ENCODE results near the gene FAM78A. TPM values are rescaled to one million over a fixed set of nuclear protein-coding genes. Genes with fewer than 3 reads are reported as not detected.

The FAM78A gene
- total RNA-seq, 1 donor from 2014 or later = 0.73 TPM

- no peak overlapping the region for H3K4me3 ChIP-seq (ENCODE audit: insufficient read depth, low read depth, low read length)
- no peaks in the 10 kb centered on the region for H3K36me3 ChIP-seq (ENCODE audit: insufficient read depth, low read length)
- no peaks in the 10 kb centered on the region for H4K20me1 ChIP-seq (ENCODE audit: insufficient read depth, low read length)
- Mint-ChIP-seq H3K27ac (ENCODE audit: unreplicated experiment) (no peak overlapping the region), H3K36me3 (ENCODE audit: low read depth, unreplicated experiment) (peaks cover 5% of the 10 kb centered on the region), H3K4me1 (ENCODE audit: low read depth, unreplicated experiment) (peaks cover 8% of the 10 kb centered on the region), H3K27me3 (ENCODE audit: low read depth, unreplicated experiment) (peaks cover 12% of the 10 kb centered on the region), H3K9me3 (ENCODE audit: unreplicated experiment) (no peaks in the 10 kb centered on the region), H3K4me3 (ENCODE audit: unreplicated experiment) (no peak overlapping the region)
- DNase-seq (ENCODE audit: low read depth) (no peak), FAIRE-seq (no peak)
- no peak overlapping the region for H3K9ac ChIP-seq (ENCODE audit: low read length)
- no peak overlapping the region for H3K4me2 ChIP-seq (ENCODE audit: low read length)
- H3K9me3 ChIP-seq (ENCODE audit: insufficient read depth, low read depth, low read length) = no peaks in the 10 kb centered on the region
- peaks cover 4% of the 10 kb centered on the region for H3K4me1 ChIP-seq (ENCODE audit: insufficient read depth, low read length)
- no peak overlapping the region for H3K27ac ChIP-seq (ENCODE audit: low read depth, low read length)
- TF ChIP-seq, protein P1, sequence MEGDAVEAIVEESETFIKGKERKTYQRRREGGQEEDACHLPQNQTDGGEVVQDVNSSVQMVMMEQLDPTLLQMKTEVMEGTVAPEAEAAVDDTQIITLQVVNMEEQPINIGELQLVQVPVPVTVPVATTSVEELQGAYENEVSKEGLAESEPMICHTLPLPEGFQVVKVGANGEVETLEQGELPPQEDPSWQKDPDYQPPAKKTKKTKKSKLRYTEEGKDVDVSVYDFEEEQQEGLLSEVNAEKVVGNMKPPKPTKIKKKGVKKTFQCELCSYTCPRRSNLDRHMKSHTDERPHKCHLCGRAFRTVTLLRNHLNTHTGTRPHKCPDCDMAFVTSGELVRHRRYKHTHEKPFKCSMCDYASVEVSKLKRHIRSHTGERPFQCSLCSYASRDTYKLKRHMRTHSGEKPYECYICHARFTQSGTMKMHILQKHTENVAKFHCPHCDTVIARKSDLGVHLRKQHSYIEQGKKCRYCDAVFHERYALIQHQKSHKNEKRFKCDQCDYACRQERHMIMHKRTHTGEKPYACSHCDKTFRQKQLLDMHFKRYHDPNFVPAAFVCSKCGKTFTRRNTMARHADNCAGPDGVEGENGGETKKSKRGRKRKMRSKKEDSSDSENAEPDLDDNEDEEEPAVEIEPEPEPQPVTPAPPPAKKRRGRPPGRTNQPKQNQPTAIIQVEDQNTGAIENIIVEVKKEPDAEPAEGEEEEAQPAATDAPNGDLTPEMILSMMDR (IDR thresholded peaks at IDR 0.05; ENCODE audit: insufficient read depth, low read depth, low read length) = no peak
- no peak for TF ChIP-seq EZH2 (IDR thresholded peaks at IDR 0.05; ENCODE audit: insufficient read depth, low read length)
- no peak overlapping the region for H2AFZ ChIP-seq (ENCODE audit: low read depth, low read length)
- H3K27me3 ChIP-seq (ENCODE audit: insufficient read depth, low read length) = no peaks in the 10 kb centered on the region
- H3K79me2 ChIP-seq (ENCODE audit: insufficient read depth, low read length) = no peaks in the 10 kb centered on the region
Observed at GRCh38 chr9:131307974-131308373, 31.7 kb upstream of the FAM78A start.

GRCh38 chr9:131306397-131307004 lies 30.2 kb upstream of the FAM78A start:
- Mint-ChIP-seq H3K27me3 (ENCODE audit: low read depth, unreplicated experiment) (peaks cover 12% of the 10 kb centered on the region), H3K4me1 (ENCODE audit: low read depth, unreplicated experiment) (peaks cover 8% of the 10 kb centered on the region), H3K27ac (ENCODE audit: unreplicated experiment) (peak overlapping the region; percentile 64), H3K9me3 (ENCODE audit: unreplicated experiment) (no peaks in the 10 kb centered on the region), H3K36me3 (ENCODE audit: low read depth, unreplicated experiment) (peaks cover 5% of the 10 kb centered on the region), H3K4me3 (ENCODE audit: unreplicated experiment) (no peak overlapping the region)
- Histone ChIP-seq H3K9me3 (ENCODE audit: insufficient read depth, low read depth, low read length) (no peaks in the 10 kb centered on the region), H3K4me1 (ENCODE audit: insufficient read depth, low read length) (peaks cover 4% of the 10 kb centered on the region), H2AFZ (ENCODE audit: low read depth, low read length) (no peak overlapping the region), H3K27me3 (ENCODE audit: insufficient read depth, low read length) (no peaks in the 10 kb centered on the region), H3K4me3 (ENCODE audit: insufficient read depth, low read depth, low read length) (no peak overlapping the region), H3K36me3 (ENCODE audit: insufficient read depth, low read length) (no peaks in the 10 kb centered on the region), H3K79me2 (ENCODE audit: insufficient read depth, low read length) (no peaks in the 10 kb centered on the region), H3K27ac (ENCODE audit: low read depth, low read length) (no peak overlapping the region), H3K9ac (ENCODE audit: low read length) (no peak overlapping the region), H3K4me2 (ENCODE audit: low read length) (no peak overlapping the region), H4K20me1 (ENCODE audit: insufficient read depth, low read length) (no peaks in the 10 kb centered on the region)
- TF ChIP-seq EZH2 (IDR thresholded peaks at IDR 0.05; ENCODE audit: insufficient read depth, low read length) = no peak
- TF ChIP-seq, protein P1 (IDR thresholded peaks at IDR 0.05; ENCODE audit: insufficient read depth, low read depth, low read length) = no peak
- no peak for FAIRE-seq
- no peak for DNase-seq (ENCODE audit: low read depth)

DNA sequence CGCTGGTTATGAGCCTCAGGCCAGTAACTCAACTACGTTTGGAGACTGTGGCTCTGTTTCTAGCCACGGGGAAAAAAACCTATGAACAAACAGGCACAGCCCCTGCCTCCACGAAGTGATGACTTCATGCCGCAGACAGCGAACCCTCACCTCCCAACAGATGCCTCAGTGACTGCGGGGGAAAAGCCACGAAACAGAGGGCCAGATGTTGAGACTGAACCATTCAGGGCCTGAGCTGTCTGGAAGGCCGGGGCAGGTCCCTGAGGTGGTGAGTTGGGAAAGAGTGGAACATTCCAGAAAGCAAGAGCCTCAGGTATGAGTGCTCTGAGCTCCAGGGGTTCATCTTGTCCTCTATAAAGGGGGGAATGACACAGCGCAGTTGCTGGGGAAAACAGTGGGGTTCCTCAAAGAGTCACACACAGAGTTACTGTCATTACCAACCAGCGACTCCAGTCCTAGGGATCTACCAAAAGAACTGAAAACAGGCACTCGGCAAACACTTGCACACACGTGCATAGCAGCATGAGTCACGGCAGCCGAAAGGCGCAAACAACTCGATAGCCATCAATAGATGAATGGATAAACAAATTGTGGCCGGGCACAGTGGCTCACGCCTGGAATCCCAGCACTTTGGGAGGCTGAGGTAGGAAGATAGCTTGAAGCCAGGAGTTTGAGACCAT lies 28.5 kb upstream of the FAM78A start:
- Mint-ChIP-seq H3K27ac (ENCODE audit: unreplicated experiment) (peak overlapping the region; percentile 88), H3K36me3 (ENCODE audit: low read depth, unreplicated experiment) (peaks cover 5% of the 10 kb centered on the region), H3K4me3 (ENCODE audit: unreplicated experiment) (no peak overlapping the region), H3K27me3 (ENCODE audit: low read depth, unreplicated experiment) (peaks cover 2% of the 10 kb centered on the region), H3K4me1 (ENCODE audit: low read depth, unreplicated experiment) (peaks cover 8% of the 10 kb centered on the region), H3K9me3 (ENCODE audit: unreplicated experiment) (no peaks in the 10 kb centered on the region)
- peak overlapping the region; percentile 10 for H3K4me2 ChIP-seq (ENCODE audit: low read length)
- H3K4me3 ChIP-seq (ENCODE audit: insufficient read depth, low read depth, low read length) = no peak overlapping the region
- peaks cover 4% of the 10 kb centered on the region for H3K4me1 ChIP-seq (ENCODE audit: insufficient read depth, low read length)
- no peak for FAIRE-seq
- H3K36me3 ChIP-seq (ENCODE audit: insufficient read depth, low read length) = no peaks in the 10 kb centered on the region
- H3K9me3 ChIP-seq (ENCODE audit: insufficient read depth, low read depth, low read length) = no peaks in the 10 kb centered on the region
- DNase-seq (ENCODE audit: low read depth) = peak; percentile 28
- TF ChIP-seq, protein P1 (IDR thresholded peaks at IDR 0.05; ENCODE audit: insufficient read depth, low read depth, low read length) = no peak
- TF ChIP-seq EZH2 (IDR thresholded peaks at IDR 0.05; ENCODE audit: insufficient read depth, low read length) = no peak
- no peaks in the 10 kb centered on the region for H4K20me1 ChIP-seq (ENCODE audit: insufficient read depth, low read length)
- no peak overlapping the region for H3K9ac ChIP-seq (ENCODE audit: low read length)
- no peaks in the 10 kb centered on the region for H3K27me3 ChIP-seq (ENCODE audit: insufficient read depth, low read length)
- H3K27ac ChIP-seq (ENCODE audit: low read depth, low read length) = no peak overlapping the region
- no peaks in the 10 kb centered on the region for H3K79me2 ChIP-seq (ENCODE audit: insufficient read depth, low read length)
- no peak overlapping the region for H2AFZ ChIP-seq (ENCODE audit: low read depth, low read length)

Measured in astrocyte (in vitro differentiated cells and primary cell).